Lower lobe of right lung (tissue), 2 donors: ENCODE measurements around the gene ALX3. TPM values are rescaled to one million over a fixed set of nuclear protein-coding genes. Genes with fewer than 3 reads are reported as not detected.

ENCODE experiments used
- ATAC-seq, 2 donors: fragments of 200-7000 bp; cut with Tn5 transposase; one replicate each; pipeline ENCODE4 v1.9.1; 2020 to 2022; ENCODE audit warnings: mild to moderate bottlenecking in 2 of 2, moderate library complexity in 2 of 2
- DNase-seq: peaks from one replicate; pipeline ENCODE4 v3.0.0-alpha.2; 2020
- H3K27ac ChIP-seq: fragments of 200-600 bp; one replicate; pipeline ENCODE4 v1.8.0; 2022
- H3K27me3 ChIP-seq: fragments of 200-600 bp; one replicate; pipeline ENCODE4 v1.8.0; 2022; ENCODE audit warnings: low read depth
- H3K36me3 ChIP-seq: fragments of 200-600 bp; one replicate; pipeline ENCODE4 v1.8.0; 2022; ENCODE audit warnings: mild to moderate bottlenecking
- H3K4me1 ChIP-seq: fragments of 200-600 bp; one replicate; pipeline ENCODE4 v1.8.0; 2022
- H3K4me3 ChIP-seq: fragments of 200-600 bp; one replicate; pipeline ENCODE4 v1.8.0; 2022; ENCODE audit warnings: mild to moderate bottlenecking
- H3K9me3 ChIP-seq: fragments of 200-600 bp; one replicate; pipeline ENCODE4 v1.8.0; 2022
- CTCF ChIP-seq: fragments of 200-600 bp; IDR thresholded peaks from one replicate; pipeline ENCODE4 v1.8.0; 2022; ENCODE audit warnings: antibody characterized with exemption, mild to moderate bottlenecking
- intact Hi-C: fragments of 100-400 bp; cut with DNase I; formaldehyde crosslinking; loops from one replicate; pipeline ENCODE4 v1.11.0; 2022
- total RNA-seq: library from RNA; stranded (reverse); fragmentation: NEBNext Ultra II Directional; extraction: Animal tissue kit (Norgen Biotek cat#: 25700); gene quantifications from one replicate; pipeline ENCODE4 v1.2.1, GENCODE V29; 2021
- donor health status: DM: no; HTN: yes; CAD: no; lungs with severe emphysema.

Gene ALX3
- total RNA-seq, 1 donor from 2014 or later, result not detected

DNA sequence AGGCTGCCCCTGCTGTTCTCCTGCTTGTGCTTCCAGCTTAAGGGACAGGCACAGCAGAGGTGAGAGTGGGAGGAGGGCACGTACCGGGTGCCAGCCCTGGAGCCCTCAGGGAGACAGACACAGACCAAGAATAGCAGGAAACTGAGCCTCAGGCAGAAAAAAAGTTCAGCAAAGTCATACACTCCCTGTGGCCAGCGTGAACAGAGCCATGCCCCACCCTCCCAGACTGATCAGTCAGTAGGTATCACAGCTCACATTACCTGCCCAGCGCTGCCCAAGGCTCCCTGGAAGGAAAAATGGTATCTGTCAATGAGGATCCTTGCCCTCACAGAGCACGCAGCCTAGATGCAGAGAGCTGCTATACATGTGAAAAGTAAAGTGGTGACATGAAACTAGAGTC, 43.1 kb upstream of the ALX3 start:
- Histone ChIP-seq H3K36me3 (no peaks in the 10 kb centered on the region), H3K4me3 (no peak overlapping the region), H3K27ac (no peak overlapping the region), H3K27me3 (peaks cover 20% of the 10 kb centered on the region), H3K9me3 (no peaks in the 10 kb centered on the region), H3K4me1 (no peaks in the 10 kb centered on the region)
- no peak for TF ChIP-seq CTCF
- ATAC-seq (no peak), DNase-seq (no peak)
- intact Hi-C loops, result no loop called here

GRCh38 chr1:110112656-110113055, 42.2 kb upstream of the ALX3 start:
- ATAC-seq (no peak), DNase-seq (no peak)
- intact Hi-C loops, result no loop called here
- no peak overlapping the region for H3K27ac ChIP-seq
- H3K4me3 ChIP-seq, result no peak overlapping the region
- no peaks in the 10 kb centered on the region for H3K36me3 ChIP-seq
- H3K27me3 ChIP-seq, result peaks cover 20% of the 10 kb centered on the region
- H3K9me3 ChIP-seq, result no peaks in the 10 kb centered on the region
- no peak for TF ChIP-seq CTCF
- H3K4me1 ChIP-seq, result no peaks in the 10 kb centered on the region

GRCh38 chr1:110112143-110112542, 41.7 kb upstream of the ALX3 start, which contains the start of gene UBL4B:
UBL4B (plus strand) TSS chr1:110112443; CDS start chr1:110112535, 92 bp downstream.
- ATAC-seq (no peak), DNase-seq (no peak)
- H3K36me3 ChIP-seq, result no peaks in the 10 kb centered on the region
- H3K27me3 ChIP-seq, result peaks cover 20% of the 10 kb centered on the region
- intact Hi-C loops, result no loop called here
- no peak within 1 kb of the TSS for H3K27ac ChIP-seq
- no peak within 1 kb of the TSS for H3K4me3 ChIP-seq
- no peaks in the 10 kb centered on the region for H3K4me1 ChIP-seq
- TF ChIP-seq CTCF, result no peak
- no peaks in the 10 kb centered on the region for H3K9me3 ChIP-seq

DNA sequence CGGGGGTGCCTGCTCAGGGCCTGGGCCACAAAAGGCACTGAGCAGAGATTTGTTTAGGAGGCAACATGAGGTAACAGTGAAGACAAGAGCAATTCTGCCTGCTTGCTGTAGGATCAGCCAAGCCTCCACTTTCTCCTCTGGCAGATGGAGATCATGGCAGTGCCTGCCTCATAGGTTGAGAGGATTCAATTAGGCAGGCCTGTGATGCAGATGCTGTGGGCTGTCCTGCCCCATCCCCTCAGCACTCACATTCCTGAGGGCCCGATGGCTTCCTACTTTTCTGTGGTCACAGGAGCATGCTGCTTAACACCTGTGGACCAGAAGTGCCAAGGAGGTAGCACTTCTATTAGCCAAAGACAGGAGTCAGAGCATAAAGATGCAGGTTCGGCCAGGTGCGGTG, 40.6 kb upstream of the ALX3 start:
- H3K36me3 ChIP-seq, result no peaks in the 10 kb centered on the region
- H3K27ac ChIP-seq, result no peak overlapping the region
- ATAC-seq (no peak), DNase-seq (no peak)
- H3K9me3 ChIP-seq, result no peaks in the 10 kb centered on the region
- intact Hi-C loops, result no loop called here
- H3K4me3 ChIP-seq, result no peak overlapping the region
- no peak for TF ChIP-seq CTCF
- no peaks in the 10 kb centered on the region for H3K4me1 ChIP-seq
- peaks cover 12% of the 10 kb centered on the region for H3K27me3 ChIP-seq

DNA sequence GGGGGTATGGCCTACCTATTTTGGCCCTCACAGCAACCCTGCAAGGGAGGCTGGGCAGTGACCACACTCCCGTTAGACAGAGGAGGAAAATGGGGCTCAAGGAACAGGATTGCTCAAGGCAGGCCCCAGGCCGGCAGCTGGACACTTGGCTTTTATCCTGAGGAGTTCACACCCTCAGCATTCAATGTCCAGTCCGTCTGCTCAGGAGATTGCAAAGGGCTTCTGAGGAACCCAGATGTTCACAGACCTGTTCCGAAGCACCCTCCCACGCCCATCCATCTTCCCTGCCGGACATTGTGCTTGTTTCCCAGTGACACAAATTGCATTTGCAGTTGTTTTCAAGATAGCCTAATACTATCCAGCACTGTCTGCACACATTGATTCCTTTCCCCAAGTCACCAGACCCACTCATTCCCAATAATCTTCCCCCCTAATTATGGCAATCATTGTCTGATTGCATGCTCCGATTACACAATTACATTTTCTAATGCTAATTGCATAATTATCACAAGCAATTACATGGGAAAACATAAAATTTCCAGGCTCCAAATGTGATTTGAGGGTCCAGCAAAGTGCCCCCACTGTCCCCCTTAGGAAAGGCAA, 37.5 kb upstream of the ALX3 start:
- ATAC-seq (no peak), DNase-seq (no peak)
- Histone ChIP-seq H3K4me3 (no peak overlapping the region), H3K36me3 (no peaks in the 10 kb centered on the region), H3K27me3 (no peaks in the 10 kb centered on the region), H3K4me1 (no peaks in the 10 kb centered on the region), H3K9me3 (no peaks in the 10 kb centered on the region), H3K27ac (no peak overlapping the region)
- intact Hi-C loops, result no loop called here
- TF ChIP-seq CTCF, result no peak
